Measurements from ENCODE around the gene PLXNB3.

Gene PLXNB3

DNA sequence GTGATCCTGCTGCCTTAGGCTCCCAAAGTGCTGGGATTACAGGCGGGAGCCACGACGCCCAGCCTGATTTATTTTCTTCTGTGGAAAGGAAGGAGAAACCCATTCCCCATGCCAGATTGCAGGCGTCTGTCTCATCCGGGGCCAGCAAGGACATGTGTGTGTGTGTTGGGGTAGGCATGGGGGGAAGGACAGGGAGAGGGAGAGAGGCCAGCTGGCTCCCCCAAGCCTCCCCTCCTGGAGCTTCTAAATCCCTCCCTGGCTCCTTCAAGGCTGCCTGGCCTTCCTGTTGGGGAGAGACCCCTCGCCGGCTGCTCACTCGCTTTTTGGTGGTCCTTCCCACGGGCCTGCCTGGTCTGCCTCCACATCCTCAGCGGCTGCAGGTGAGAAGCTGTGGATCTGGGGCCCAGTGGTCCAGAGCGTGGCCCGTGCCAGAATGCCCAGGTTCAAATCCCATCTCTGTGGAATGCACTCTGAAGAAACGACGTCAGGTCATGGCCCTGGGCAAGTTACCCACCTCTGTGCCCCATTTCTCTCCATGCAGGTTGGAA, 1.3 kb upstream of the PLXNB3 start:
- DNase-seq: no peak

- no peak for DNase-seq
Observed at GRCh38 chrX:153763298-153763932, 634 bp upstream of the PLXNB3 start.

- DNase-seq: no peak
Observed at GRCh38 chrX:153764786-153765137, 713 bp downstream of the PLXNB3 start.

- no peak for DNase-seq
Observed at GRCh38 chrX:153765138-153766079, 1.4 kb downstream of the PLXNB3 start.

DNA sequence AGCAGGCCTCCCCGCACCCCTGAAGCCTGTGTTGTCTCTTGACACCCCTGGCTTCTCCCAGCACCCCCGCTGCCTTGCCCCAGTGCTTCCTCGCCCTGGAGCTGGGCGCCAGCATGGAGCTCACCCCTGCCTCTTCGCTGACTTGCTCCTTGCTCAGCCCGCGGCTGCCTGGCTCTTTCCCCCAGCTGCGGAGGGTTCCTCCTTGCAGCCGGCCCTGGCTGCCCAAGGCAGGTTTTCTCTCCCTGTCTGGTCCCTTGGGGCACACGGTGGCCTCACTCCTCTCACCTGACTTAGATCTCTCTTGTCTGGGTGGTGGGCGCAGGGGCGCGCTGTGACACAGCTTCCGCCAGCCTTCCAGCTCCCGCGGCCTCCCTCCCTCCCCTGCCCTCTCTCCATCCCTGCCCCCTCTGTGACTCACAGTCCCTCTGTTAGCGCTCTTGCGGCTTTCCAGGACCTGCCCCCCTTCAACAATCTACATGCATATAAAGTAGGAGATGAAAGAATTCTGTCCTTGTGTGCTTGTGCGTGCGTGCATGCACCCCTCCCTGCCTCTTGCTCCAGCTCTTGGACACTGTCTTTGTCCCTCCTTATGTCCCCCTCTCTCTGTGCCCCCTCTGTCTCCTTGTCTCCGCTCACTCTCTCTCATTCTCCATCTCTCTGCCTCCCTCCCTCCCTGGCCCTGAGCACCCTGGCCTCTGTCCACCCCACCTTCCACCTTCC, 2.2 kb downstream of the PLXNB3 start:
- DNase-seq: no peak

DNA sequence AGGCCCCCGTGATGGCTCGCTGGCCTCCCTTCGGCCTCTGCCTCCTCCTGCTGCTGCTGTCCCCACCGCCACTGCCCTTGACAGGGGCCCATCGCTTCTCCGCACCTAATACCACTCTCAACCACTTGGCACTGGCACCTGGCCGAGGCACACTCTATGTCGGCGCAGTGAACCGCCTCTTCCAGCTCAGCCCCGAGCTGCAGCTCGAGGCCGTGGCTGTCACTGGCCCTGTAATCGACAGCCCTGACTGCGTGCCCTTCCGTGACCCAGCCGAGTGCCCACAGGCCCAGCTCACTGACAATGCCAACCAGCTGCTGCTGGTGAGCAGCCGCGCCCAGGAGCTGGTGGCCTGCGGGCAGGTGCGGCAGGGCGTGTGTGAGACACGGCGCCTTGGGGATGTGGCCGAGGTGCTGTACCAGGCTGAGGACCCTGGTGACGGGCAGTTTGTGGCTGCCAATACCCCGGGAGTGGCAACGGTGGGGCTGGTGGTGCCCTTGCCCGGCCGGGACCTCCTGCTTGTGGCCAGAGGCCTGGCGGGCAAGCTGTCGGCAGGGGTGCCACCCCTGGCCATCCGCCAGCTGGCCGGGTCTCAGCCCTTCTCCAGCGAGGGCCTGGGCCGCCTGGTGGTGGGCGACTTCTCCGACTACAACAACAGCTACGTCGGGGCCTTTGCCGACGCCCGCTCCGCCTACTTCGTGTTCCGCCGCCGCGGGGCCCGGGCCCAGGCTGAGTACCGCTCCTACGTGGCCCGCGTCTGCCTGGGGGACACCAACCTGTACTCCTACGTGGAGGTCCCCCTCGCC, 3.0 kb downstream of the PLXNB3 start:
- DNase-seq: no peak

- no peak for DNase-seq
Observed at GRCh38 chrX:153767674-153768055, 3.6 kb downstream of the PLXNB3 start.

DNA sequence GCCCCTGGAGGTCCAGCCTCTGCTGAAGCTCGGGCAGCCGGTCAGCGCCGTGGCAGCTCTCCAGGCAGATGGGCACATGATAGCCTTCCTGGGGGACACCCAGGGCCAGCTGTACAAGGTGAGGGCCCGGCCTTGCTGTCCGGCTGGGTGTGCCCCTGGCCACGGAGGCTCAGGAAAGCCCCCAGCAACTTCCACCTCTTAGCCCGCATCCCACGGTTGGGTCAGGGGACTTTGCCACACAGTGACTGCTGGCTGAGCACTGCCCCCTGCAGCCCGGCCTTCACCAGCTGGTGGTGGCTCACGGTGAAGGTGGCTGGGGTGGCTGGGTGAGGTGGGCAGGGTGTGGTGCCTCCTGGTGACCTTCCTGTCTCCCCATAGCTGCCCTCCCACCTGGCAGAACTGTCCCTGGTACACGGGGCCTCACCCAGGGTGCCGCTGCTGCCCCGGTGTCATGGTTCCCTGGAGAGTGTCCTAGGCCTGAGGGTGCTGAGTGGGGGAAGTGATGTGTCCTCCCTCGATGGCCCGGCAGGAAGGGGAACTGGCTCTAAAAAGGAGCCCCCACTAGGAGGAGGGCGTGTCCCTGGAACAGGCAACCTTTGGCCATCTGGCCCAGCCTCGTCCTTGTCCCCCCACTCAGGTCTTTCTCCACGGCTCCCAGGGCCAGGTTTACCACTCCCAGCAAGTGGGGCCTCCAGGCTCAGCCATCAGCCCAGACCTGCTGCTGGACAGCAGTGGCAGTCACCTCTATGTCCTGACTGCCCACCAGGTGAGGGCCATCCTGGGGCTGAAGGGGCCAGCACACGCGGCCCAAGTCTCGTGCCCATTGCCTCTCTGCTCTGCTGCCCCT, 4.5 kb downstream of the PLXNB3 start:
- no peak for DNase-seq

- DNase-seq: no peak
Observed at GRCh38 chrX:153769158-153769864, 5.3 kb downstream of the PLXNB3 start.

- no peak for DNase-seq
Observed at GRCh38 chrX:153769865-153770600, 6.0 kb downstream of the PLXNB3 start.

GRCh38 chrX:153770601-153771414, 6.8 kb downstream of the PLXNB3 start:
- DNase-seq: no peak

DNA sequence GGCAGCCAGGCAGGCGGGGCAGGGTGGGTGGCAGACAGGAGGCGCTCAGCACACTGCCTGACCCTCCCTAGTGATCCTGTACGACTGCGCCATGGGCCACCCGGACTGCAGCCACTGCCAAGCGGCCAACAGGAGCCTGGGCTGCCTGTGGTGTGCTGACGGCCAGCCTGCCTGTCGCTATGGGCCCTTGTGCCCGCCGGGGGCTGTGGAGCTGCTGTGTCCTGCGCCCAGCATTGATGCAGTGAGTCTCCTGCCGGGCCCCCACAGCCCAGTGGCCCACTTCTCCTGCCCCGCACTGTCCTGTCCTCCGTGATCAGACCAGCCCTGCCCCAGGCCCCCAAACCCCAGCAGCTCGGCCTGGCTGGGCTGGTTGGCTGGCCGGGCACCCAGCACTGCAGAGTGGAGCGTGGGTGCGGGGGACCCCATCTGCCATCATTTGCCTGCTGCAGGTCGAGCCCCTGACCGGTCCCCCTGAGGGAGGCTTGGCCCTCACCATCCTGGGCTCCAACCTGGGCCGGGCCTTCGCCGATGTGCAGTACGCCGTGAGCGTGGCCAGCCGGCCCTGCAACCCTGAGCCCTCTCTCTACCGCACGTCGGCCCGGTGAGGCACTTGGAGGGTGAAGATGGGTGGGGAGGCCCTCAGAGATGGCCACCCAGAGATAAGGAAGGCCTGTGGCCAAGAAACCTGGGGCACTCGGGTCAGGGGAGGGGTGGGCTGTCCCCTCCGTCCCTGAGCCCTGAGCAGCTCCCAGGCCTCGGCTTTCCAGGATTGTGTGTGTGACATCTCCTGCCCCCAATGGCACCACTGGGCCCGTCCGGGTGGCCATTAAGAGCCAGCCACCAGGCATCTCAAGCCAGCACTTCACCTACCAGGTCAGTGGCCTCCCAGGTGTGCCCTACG, 7.6 kb downstream of the PLXNB3 start:
- no peak for DNase-seq

DNA sequence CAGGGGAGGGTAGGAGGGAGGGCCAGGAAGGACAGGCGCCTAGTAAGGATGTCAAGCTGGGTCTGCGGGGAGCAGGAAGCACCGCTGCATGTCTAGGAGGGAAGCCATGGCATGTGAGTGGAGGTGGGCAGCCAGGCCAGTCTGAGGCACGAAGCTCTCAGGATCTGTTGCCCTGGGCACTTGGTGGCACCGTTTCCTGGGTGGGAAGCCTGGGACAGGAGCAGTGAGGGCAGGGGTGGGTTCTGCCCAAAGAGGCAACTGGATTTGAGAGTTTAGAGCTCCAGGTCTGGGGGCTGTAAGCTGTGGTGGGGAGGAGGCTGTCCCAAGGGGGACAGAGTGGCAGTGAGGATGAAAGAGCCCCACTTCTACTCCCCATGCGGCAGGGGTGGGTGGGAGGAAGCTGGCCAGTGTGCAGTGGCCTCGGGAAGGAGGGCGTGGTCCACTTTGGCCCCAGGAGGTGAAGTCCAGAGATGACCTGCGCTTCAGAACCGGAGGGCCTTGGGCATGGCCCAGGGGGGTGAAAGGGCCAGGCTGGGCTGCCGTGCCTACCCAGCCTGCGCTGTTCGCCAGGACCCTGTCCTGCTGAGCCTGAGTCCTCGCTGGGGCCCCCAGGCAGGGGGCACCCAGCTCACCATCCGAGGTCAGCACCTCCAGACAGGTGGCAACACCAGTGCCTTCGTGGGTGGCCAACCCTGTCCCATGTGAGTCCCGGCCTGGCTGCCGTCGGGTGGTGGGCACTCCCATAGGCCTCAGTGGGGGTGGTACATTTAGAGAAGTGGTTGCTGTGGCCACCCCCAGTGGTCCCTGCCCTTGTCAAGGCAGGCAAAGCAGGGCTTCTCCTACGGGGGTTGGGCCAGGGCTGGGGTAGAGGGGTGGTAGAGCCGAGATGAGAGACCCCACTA, 8.5 kb downstream of the PLXNB3 start:
- DNase-seq: no peak

DNA sequence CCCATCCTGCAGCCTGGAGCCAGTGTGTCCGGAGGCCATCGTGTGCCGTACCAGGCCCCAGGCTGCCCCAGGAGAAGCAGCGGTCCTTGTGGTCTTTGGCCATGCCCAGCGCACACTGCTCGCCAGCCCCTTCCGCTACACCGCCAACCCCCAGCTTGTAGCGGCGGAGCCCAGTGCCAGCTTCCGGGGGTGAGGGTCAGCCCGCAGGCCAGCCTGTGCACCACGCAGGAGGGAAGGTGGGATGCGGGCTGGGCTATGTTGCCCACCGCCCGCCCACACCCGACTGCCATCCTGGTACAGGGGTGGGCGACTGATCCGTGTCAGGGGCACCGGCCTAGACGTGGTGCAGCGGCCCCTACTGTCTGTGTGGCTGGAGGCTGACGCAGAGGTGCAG, 9.2 kb downstream of the PLXNB3 start:
- DNase-seq: no peak

DNA sequence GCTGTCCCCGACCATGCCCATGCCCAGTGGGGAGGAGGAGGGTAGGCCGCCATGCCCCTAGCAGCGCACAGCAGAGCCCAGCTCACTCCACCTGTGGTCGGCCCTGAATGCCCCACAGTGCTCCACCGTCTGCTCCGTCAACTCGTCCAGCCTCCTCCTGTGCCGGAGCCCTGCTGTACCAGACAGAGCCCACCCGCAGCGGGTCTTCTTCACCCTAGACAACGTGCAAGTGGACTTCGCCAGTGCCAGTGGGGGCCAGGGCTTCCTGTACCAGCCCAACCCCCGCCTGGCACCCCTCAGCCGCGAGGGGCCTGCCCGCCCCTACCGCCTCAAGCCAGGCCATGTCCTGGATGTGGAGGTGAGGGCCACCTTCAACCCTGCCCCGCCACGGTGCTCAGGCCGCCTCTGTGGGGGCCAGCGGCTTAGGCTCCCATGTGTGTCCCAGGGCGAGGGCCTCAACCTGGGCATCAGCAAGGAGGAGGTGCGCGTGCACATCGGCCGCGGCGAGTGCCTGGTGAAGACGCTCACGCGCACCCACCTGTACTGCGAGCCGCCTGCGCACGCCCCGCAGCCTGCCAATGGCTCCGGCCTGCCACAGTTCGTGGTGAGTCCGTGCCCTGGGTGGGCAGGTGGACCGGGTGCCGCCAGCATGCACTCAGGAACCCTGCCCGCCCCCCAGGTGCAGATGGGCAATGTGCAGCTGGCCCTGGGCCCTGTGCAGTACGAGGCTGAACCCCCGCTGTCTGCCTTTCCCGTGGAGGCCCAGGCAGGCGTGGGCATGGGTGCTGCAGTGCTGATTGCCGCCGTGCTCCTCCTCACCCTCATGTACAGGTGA, 9.9 kb downstream of the PLXNB3 start:
- no peak for DNase-seq
